Ovary (tissue), 3 donors: Measurements from ENCODE around the gene PDLIM7.

Experiments
- EP300 ChIP-seq: sonication (generic); formaldehyde crosslinking; IDR thresholded peaks from one replicate; pipeline ENCODE4 v1.6.1; 2017; ENCODE audit warnings: antibody characterized with exemption
- POLR2A ChIP-seq: fragments of 450-650 bp; IDR thresholded peaks from one replicate; pipeline ENCODE4 v1.6.1; 2017; ENCODE audit warnings: antibody characterized with exemption, mild to moderate bottlenecking, moderate library complexity
- TF ChIP-seq, protein P1 (sequence below), 3 donors: fragments of 450-650 bp in 2 of 3; fragments of 200-600 bp in 1 of 3; IDR thresholded peaks; one replicate each; pipeline versions ENCODE4 v1.5.1 to v1.8.0; 2016 to 2022; ENCODE audit warnings: antibody characterized with exemption in 3 of 3, mild to moderate bottlenecking in 1 of 3
- donor health status: DM: no; HTN: no; CAD: no.

DNA sequence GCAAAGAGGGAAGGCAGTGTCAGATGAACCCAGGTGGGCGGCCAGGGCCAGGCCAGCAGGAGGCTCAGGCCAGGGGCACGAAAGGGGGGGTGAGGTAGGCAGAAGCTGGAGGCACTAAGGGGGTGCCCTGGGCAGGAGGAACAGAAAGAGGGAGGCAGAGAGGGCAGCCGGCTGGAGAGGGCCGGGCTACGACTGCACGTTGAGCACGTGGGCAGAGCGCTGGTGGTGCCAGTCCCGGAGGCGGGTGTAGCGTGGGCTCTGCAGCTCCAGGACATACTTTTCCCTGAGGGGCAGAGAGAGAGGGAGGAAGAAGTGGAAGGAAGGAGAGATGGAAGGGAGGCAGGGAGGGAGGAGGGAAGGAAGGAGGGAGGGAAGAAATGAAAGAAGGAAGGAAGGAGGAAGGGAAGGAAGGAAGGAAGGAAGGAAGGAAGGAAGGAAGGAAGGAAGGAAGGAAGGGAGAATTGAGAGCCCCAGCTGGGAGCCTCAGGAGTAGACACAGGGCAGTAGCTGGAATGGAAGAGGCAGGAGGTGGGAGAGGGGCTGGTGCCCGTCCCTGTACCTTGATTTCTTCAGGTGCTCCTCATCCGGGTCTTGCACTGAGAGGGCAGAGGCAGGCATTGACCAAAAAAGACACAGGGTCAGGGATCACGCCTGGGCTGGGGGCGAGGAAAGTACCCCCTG lies 7.0 kb downstream of the PDLIM7 start:
- no peak for TF ChIP-seq POLR2A
- TF ChIP-seq, protein P1, sequence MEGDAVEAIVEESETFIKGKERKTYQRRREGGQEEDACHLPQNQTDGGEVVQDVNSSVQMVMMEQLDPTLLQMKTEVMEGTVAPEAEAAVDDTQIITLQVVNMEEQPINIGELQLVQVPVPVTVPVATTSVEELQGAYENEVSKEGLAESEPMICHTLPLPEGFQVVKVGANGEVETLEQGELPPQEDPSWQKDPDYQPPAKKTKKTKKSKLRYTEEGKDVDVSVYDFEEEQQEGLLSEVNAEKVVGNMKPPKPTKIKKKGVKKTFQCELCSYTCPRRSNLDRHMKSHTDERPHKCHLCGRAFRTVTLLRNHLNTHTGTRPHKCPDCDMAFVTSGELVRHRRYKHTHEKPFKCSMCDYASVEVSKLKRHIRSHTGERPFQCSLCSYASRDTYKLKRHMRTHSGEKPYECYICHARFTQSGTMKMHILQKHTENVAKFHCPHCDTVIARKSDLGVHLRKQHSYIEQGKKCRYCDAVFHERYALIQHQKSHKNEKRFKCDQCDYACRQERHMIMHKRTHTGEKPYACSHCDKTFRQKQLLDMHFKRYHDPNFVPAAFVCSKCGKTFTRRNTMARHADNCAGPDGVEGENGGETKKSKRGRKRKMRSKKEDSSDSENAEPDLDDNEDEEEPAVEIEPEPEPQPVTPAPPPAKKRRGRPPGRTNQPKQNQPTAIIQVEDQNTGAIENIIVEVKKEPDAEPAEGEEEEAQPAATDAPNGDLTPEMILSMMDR (IDR thresholded peaks at IDR 0.05): no peak
- TF ChIP-seq EP300: no peak
